HEK293T (cell line): ENCODE measurements around the gene NHEJ1.

Experiments used
- ARNT ChIP-seq: fragments of 450-650 bp; IDR thresholded peaks from 2 replicates; pipeline ENCODE4 v1.6.1; 2017; ENCODE audit warnings: mild to moderate bottlenecking
- BHLHE40 ChIP-seq: fragments of 450-650 bp; IDR thresholded peaks from 2 replicates; pipeline ENCODE4 v1.6.1; 2016; ENCODE audit warnings: mild to moderate bottlenecking, moderate library complexity, borderline replicate concordance
- CTBP1 ChIP-seq: fragments of 450-650 bp; IDR thresholded peaks from 2 replicates; pipeline ENCODE4 v1.6.1; 2016; ENCODE audit warnings: borderline replicate concordance
- FOXA1 ChIP-seq: fragments of 450-650 bp; IDR thresholded peaks from 2 replicates; pipeline ENCODE4 v1.6.1; 2016; ENCODE audit warnings: mild to moderate bottlenecking
- FOXK2 ChIP-seq: fragments of 450-650 bp; IDR thresholded peaks from 2 replicates; pipeline ENCODE4 v1.6.1; 2016; ENCODE audit warnings: mild to moderate bottlenecking
- FOXM1 ChIP-seq: fragments of 450-650 bp; IDR thresholded peaks from 2 replicates; pipeline ENCODE4 v1.6.1; 2017; ENCODE audit warnings: mild to moderate bottlenecking, borderline replicate concordance
- HDGF ChIP-seq: fragments of 450-650 bp; IDR thresholded peaks from 2 replicates; pipeline ENCODE4 v1.6.1; 2017; ENCODE audit warnings: antibody characterized with exemption, borderline replicate concordance
- L3MBTL2 ChIP-seq: fragments of 450-650 bp; conservative IDR thresholded peaks from 2 replicates; pipeline ENCODE4 v1.6.1; 2016; ENCODE audit warnings: mild to moderate bottlenecking
- LEF1 ChIP-seq: fragments of 450-650 bp; IDR thresholded peaks from 2 replicates; pipeline ENCODE4 v1.6.1; 2017; ENCODE audit warnings: mild to moderate bottlenecking, borderline replicate concordance
- NFRKB ChIP-seq: fragments of 450-650 bp; IDR thresholded peaks from 2 replicates; pipeline ENCODE4 v1.6.1; 2016; ENCODE audit warnings: mild to moderate bottlenecking, moderate library complexity
- SP1 ChIP-seq: fragments of 450-650 bp; IDR thresholded peaks from 2 replicates; pipeline ENCODE4 v1.6.1; 2017
- SUZ12 ChIP-seq: fragments of 450-650 bp; IDR thresholded peaks from 2 replicates; pipeline ENCODE4 v1.6.1; 2016; ENCODE audit warnings: mild to moderate bottlenecking
- TARDBP ChIP-seq: fragments of 450-650 bp; IDR thresholded peaks from 2 replicates; pipeline ENCODE4 v1.6.1; 2016
- ZNF384 ChIP-seq: fragments of 450-650 bp; IDR thresholded peaks from 2 replicates; pipeline ENCODE4 v1.6.1; 2016

GRCh38 chr2:219167997-219168396, 7.4 kb upstream of the NHEJ1 start:
- TF ChIP-seq ARNT (no peak), FOXM1 (no peak), SP1 (no peak), FOXK2 (no peak), ZNF384 (no peak), HDGF (no peak), FOXA1 (no peak), CTBP1 (no peak), LEF1 (no peak), SUZ12 (no peak), NFRKB (no peak), L3MBTL2 (no peak), TARDBP (no peak), BHLHE40 (no peak)
